SK-N-SH (cell line): Measurements from ENCODE around the gene FOXK1. TPM values are rescaled to one million over a fixed set of nuclear protein-coding genes. Genes with fewer than 3 reads are reported as not detected.
A peak's percentile ranks its signal among the peaks of the same experiment; 100 is the strongest.

Source experiments
- CTCF ChIA-PET: fragments of 300-600, 350-600 bp; formaldehyde crosslinking; extraction: SDS; loops from one replicate; lab custom pipeline; 2021; lab: Yijun Ruan, JAX
- POLR2A ChIA-PET: fragments of 350-600 bp; sonication (Branson Sonifier 250); formaldehyde crosslinking; extraction: SDS; loops from one replicate; lab custom pipeline; 2020; ENCODE audit warnings: antibody characterized with exemption, inconsistent platforms; lab: Yijun Ruan, JAX
- DNase-seq: peaks from one replicate; pipeline ENCODE4 v3.0.0; 2012
- H2AFZ ChIP-seq: fragments of 200-600 bp; sonication (generic); 2 replicates; pipeline ENCODE4 v1.8.1; 2016; ENCODE audit warnings: antibody characterized with exemption, mild to moderate bottlenecking, low read depth
- H3F3A ChIP-seq: fragments of 200-600 bp; sonication (generic); replicated peaks from 2 replicates; pipeline ENCODE3; 2016; ENCODE audit warnings: antibody characterized with exemption, mild to moderate bottlenecking; ENCODE audit not compliant: insufficient read depth
- H3K27ac ChIP-seq, 2 experiments: fragments of 200-500 bp in 1 of 2; fragments of 200-600 bp in 1 of 2; sonication (Bioruptor generic) in 1 of 2; sonication (generic), shearing (Covaris generic) in 1 of 2; 2 replicates each; pipeline versions ENCODE4 v1.5.1 to v1.6.1; 2014 to 2016; ENCODE audit warnings: low read depth in 2 of 2, inconsistent platforms in 1 of 2, low read length in 1 of 2, mild to moderate bottlenecking in 1 of 2, mixed read lengths in 1 of 2
- H3K27me3 ChIP-seq: fragments of 200-600 bp; sonication (generic), shearing (Covaris generic); 2 replicates; pipeline ENCODE4 v1.6.1; 2016; ENCODE audit warnings: mixed run types; ENCODE audit not compliant: insufficient read depth
- H3K36me3 ChIP-seq, 2 experiments: fragments of 200-500 bp in 1 of 2; fragments of 200-600 bp in 1 of 2; sonication (Bioruptor generic) in 1 of 2; sonication (generic) in 1 of 2; replicated peaks in 1 of 2; 2 replicates each; pipeline versions ENCODE3 to v1.5.1; 2014 to 2016; ENCODE audit warnings: low read length in 1 of 2, mild to moderate bottlenecking in 1 of 2; ENCODE audit not compliant: insufficient read depth in 2 of 2, control insufficient read depth in 1 of 2
- H3K4me1 ChIP-seq, 2 experiments: fragments of 200-500 bp in 1 of 2; fragments of 200-600 bp in 1 of 2; sonication (Bioruptor generic) in 1 of 2; sonication (generic), shearing (Covaris generic) in 1 of 2; 2 replicates each; pipeline versions ENCODE4 v1.5.1 to v1.6.1; 2014 to 2016; ENCODE audit warnings: low read depth in 1 of 2, low read length in 1 of 2, mixed run types in 1 of 2; ENCODE audit not compliant: insufficient read depth in 2 of 2, control insufficient read depth in 1 of 2
- H3K4me2 ChIP-seq: fragments of 200-600 bp; sonication (generic), shearing (Covaris generic); 2 replicates; pipeline ENCODE4 v1.6.1; 2017; ENCODE audit warnings: mixed run types
- H3K4me3 ChIP-seq, 2 experiments: fragments of 200-500 bp in 1 of 2; fragments of 200-600 bp in 1 of 2; sonication (Bioruptor generic) in 1 of 2; sonication (generic), shearing (Covaris generic) in 1 of 2; 2 replicates each; pipeline versions ENCODE4 v1.5.1 to v1.8.1; 2014 to 2016; ENCODE audit warnings: low read depth in 2 of 2, inconsistent platforms in 1 of 2, low read length in 1 of 2, mild to moderate bottlenecking in 1 of 2, mixed read lengths in 1 of 2, moderate library complexity in 1 of 2
- H3K79me2 ChIP-seq: fragments of 200-600 bp; sonication (generic); 2 replicates; pipeline ENCODE4 v1.8.1; 2017; ENCODE audit warnings: mild to moderate bottlenecking; ENCODE audit not compliant: insufficient read depth
- H3K9ac ChIP-seq: fragments of 200-600 bp; sonication (generic); 2 replicates; pipeline ENCODE4 v1.6.1; 2017; ENCODE audit warnings: mixed run types
- H3K9me2 ChIP-seq: fragments of 200-600 bp; sonication (generic); 2 replicates; pipeline ENCODE4 v1.6.1; 2017; ENCODE audit warnings: mixed run types
- H3K9me3 ChIP-seq: fragments of 200-600 bp; sonication (generic); 2 replicates; pipeline ENCODE4 v1.6.1; 2017; ENCODE audit warnings: mixed run types, mild to moderate bottlenecking, moderate library complexity
- H4K20me1 ChIP-seq: fragments of 200-600 bp; sonication (generic); 2 replicates; pipeline ENCODE4 v1.6.1; 2017; ENCODE audit warnings: mild to moderate bottlenecking, mixed run types; ENCODE audit not compliant: insufficient read depth
- CHD2 ChIP-seq: fragments of 150-350 bp; IDR thresholded peaks from 2 replicates; pipeline ENCODE4 v1.6.1; 2018; ENCODE audit warnings: low read length; ENCODE audit not compliant: partially characterized antibody
- CTCF ChIP-seq: fragments of 200-600 bp; sonication (generic); IDR thresholded peaks from 2 replicates; pipeline ENCODE4 v1.6.1; 2017; ENCODE audit warnings: antibody characterized with exemption, mild to moderate bottlenecking, moderate library complexity
- FOSL2 ChIP-seq: IDR thresholded peaks from 2 replicates; pipeline ENCODE4 v1.4.0; 2012; ENCODE audit warnings: low read depth, mild to moderate bottlenecking, moderate library complexity, borderline replicate concordance
- FOXJ3 ChIP-seq: sonication (generic); formaldehyde crosslinking; IDR thresholded peaks from 2 replicates; pipeline ENCODE4 v1.5.1; 2020; ENCODE audit warnings: mild to moderate bottlenecking, missing genetic modification reagents
- FOXM1 ChIP-seq: IDR thresholded peaks from 2 replicates; pipeline ENCODE4 v1.4.0; 2012; ENCODE audit warnings: low read depth, mild to moderate bottlenecking
- MEF2A ChIP-seq: IDR thresholded peaks from 2 replicates; pipeline ENCODE4 v1.4.0; 2012; ENCODE audit warnings: low read depth, borderline replicate concordance
- MXI1 ChIP-seq: IDR thresholded peaks from 2 replicates; pipeline ENCODE4 v1.6.1; 2012; ENCODE audit warnings: mild to moderate bottlenecking, low read depth, low read length, improper control_type of control experiment
- POLR2AphosphoS5 ChIP-seq: IDR thresholded peaks from 2 replicates; pipeline ENCODE4 v1.6.1; 2012; ENCODE audit warnings: low read depth, low read length
- RAD21 ChIP-seq: IDR thresholded peaks from 2 replicates; pipeline ENCODE4 v1.6.1; 2012; ENCODE audit warnings: mild to moderate bottlenecking, low read length
- SIN3A ChIP-seq: IDR thresholded peaks from 2 replicates; pipeline ENCODE4 v1.6.1; 2012; ENCODE audit warnings: low read depth, mild to moderate bottlenecking, low read length, moderate library complexity, borderline replicate concordance
- SMC3 ChIP-seq: IDR thresholded peaks from 2 replicates; pipeline ENCODE4 v1.6.1; 2012; ENCODE audit warnings: low read depth, low read length, improper control_type of control experiment
- TEAD4 ChIP-seq: IDR thresholded peaks from 2 replicates; pipeline ENCODE4 v1.4.0; 2012; ENCODE audit warnings: mild to moderate bottlenecking, borderline replicate concordance; ENCODE audit not compliant: insufficient read depth
- WGBS: methylation state at CpG from one replicate; pipeline ENCODE4 v1.1.6; 2017; ENCODE audit warnings: low lambda C conversion rate; 5-methylcytosine and 5-hydroxymethylcytosine counted together
- polyA plus RNA-seq, 3 experiments: library from polyadenylated mRNA; depleted of rRNA; stranded (reverse); fragments of >200 nt; gene quantifications; 2 replicates each; pipeline ENCODE4 v1.2.3, GENCODE V29; 2012

Gene FOXK1
- polyA plus RNA-seq, 1 of the 3 experiments (the other 2 are of a cell fraction): 4.7 TPM

- Histone ChIP-seq H3K79me2 (peaks cover 37% of the 10 kb centered on the region; the same call in 1 of the 2 replicates), H3K27ac (no peak overlapping the region), H3K9me3 (no peaks in the 10 kb centered on the region), H2AFZ (no peak overlapping the region), H3K4me1 (no peaks in the 10 kb centered on the region; a peak in 1 of 4 replicates), H3F3A (no peaks in the 10 kb centered on the region), H3K9me2 (no peaks in the 10 kb centered on the region), H3K4me3 (peak overlapping the region in 1 of 2 experiments; percentile 42; a peak in 1 of 4 replicates), H3K27me3 (no peaks in the 10 kb centered on the region), H3K36me3 (peaks cover 33 to 36% of the 10 kb centered on the region in 2 experiments), H3K4me2 (no peak overlapping the region), H4K20me1 (peaks cover 19% of the 10 kb centered on the region), H3K9ac (no peak overlapping the region)
- CTCF ChIA-PET: interaction anchor here (0.5 to 3.1 kb wide), 27 partner anchors 8 to 242 kb away, joined by 3 to 19 read pairs (median 4); partner anchors contain the start of gene AP5Z1
- 72% methylated on average over 30 of the region's 31 CpGs for WGBS
- POLR2A ChIA-PET: no interaction called here
- TF ChIP-seq SMC3: peak; percentile 94
- TF ChIP-seq FOSL2: no peak
- TF ChIP-seq FOXJ3 (CRISPR knock-in tag): no peak
- no peak for TF ChIP-seq POLR2AphosphoS5
- no peak for TF ChIP-seq FOXM1
- TF ChIP-seq CHD2: peak; percentile 20
- no peak for TF ChIP-seq SIN3A
- peak; percentile 88 for TF ChIP-seq RAD21
- peak; percentile 98 for TF ChIP-seq CTCF
- TF ChIP-seq TEAD4: no peak
- peak; percentile 95 for DNase-seq
Observed at GRCh38 chr7:4753598-4754432, 71.7 kb downstream of the FOXK1 start.

GRCh38 chr7:4754433-4755010 is 72.4 kb downstream of the FOXK1 start:
- H3K27ac ChIP-seq: no peak overlapping the region
- no peak overlapping the region for H3K4me2 ChIP-seq
- H3K9me2 ChIP-seq: no peaks in the 10 kb centered on the region
- H3K27me3 ChIP-seq: no peaks in the 10 kb centered on the region
- H4K20me1 ChIP-seq: peaks cover 19% of the 10 kb centered on the region
- H3K4me3 ChIP-seq: no peak overlapping the region
- peaks cover 30% of the 10 kb centered on the region; the same call in 1 of the 2 replicates for H3K79me2 ChIP-seq
- H3K4me1 ChIP-seq: no peaks in the 10 kb centered on the region; a peak in 1 of 4 replicates
- no peak for TF ChIP-seq MEF2A
- TF ChIP-seq MXI1: no peak
- no peaks in the 10 kb centered on the region for H3K9me3 ChIP-seq
- H2AFZ ChIP-seq: no peak overlapping the region
- no peak overlapping the region for H3K9ac ChIP-seq
- no peak for DNase-seq
- ChIA-PET CTCF (interaction anchor here (0.5 to 3.1 kb wide), 26 partner anchors 10 to 338 kb away, joined by 3 to 19 read pairs (median 4); partner anchors contain the start of gene AP5Z1), POLR2A (no interaction called here)
- WGBS: 97% methylated on average over 29 of the region's 36 CpGs
- H3F3A ChIP-seq: no peaks in the 10 kb centered on the region
- peaks cover 31 to 35% of the 10 kb centered on the region in 2 experiments for H3K36me3 ChIP-seq
